ENCODE measurements around the gene PEF1. TPM values are rescaled to one million over a fixed set of nuclear protein-coding genes. Genes with fewer than 3 reads are reported as not detected.
A peak's percentile ranks its signal among the peaks of the same experiment; 100 is the strongest.

PEF1 gene
- total RNA-seq, 2 donors from 2014 or later = 42.9 to 66.8 TPM

DNA sequence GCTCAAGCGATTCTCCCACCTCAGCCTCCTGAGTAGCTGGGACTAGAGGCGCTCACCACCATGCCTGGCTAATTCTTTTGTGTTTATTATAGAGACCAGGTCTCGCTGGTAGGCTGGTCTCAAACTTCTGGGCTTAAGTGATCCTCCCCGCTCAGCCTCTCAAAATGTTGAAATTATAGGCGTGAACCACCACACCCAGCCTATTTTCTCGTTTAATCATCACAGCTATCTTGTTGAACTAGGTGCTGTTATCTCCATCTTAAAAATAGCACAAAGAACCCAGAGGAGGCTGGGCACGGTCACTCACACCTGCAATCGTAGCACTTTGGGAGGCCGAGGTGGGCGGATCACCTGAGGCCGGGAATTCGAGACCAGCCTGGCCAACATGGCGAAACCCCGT, 31.1 kb upstream of the PEF1 start:
- Histone ChIP-seq H3K27me3 (no peaks in the 10 kb centered on the region), H3K4me3 (no peak overlapping the region), H3K27ac (peak overlapping the region; percentile 62 to 66), H3K4me1 (peaks cover 0 to 52% of the 10 kb centered on the region in 2 donors), H3K36me3 (no peaks in the 10 kb centered on the region), H3K9me3 (no peaks in the 10 kb centered on the region)
- TF ChIP-seq, protein P1, sequence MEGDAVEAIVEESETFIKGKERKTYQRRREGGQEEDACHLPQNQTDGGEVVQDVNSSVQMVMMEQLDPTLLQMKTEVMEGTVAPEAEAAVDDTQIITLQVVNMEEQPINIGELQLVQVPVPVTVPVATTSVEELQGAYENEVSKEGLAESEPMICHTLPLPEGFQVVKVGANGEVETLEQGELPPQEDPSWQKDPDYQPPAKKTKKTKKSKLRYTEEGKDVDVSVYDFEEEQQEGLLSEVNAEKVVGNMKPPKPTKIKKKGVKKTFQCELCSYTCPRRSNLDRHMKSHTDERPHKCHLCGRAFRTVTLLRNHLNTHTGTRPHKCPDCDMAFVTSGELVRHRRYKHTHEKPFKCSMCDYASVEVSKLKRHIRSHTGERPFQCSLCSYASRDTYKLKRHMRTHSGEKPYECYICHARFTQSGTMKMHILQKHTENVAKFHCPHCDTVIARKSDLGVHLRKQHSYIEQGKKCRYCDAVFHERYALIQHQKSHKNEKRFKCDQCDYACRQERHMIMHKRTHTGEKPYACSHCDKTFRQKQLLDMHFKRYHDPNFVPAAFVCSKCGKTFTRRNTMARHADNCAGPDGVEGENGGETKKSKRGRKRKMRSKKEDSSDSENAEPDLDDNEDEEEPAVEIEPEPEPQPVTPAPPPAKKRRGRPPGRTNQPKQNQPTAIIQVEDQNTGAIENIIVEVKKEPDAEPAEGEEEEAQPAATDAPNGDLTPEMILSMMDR (IDR thresholded peaks at IDR 0.05) = no peak
- no peak for DNase-seq (ENCODE audit: low spot score)

GRCh38 chr1:31675161-31675560, 30.5 kb upstream of the PEF1 start:
- no peak for DNase-seq (ENCODE audit: low spot score)
- H3K27me3 ChIP-seq = no peaks in the 10 kb centered on the region

GRCh38 chr1:31674626-31675025, 29.9 kb upstream of the PEF1 start:
- TF ChIP-seq, protein P1 (IDR thresholded peaks at IDR 0.05) = no peak
- Histone ChIP-seq H3K4me1 (peaks cover 0 to 63% of the 10 kb centered on the region in 2 donors), H3K4me3 (no peak overlapping the region), H3K27me3 (no peaks in the 10 kb centered on the region), H3K27ac (peak overlapping the region; percentile 62 to 66), H3K9me3 (no peaks in the 10 kb centered on the region), H3K36me3 (no peaks in the 10 kb centered on the region)
- no peak for DNase-seq (ENCODE audit: low spot score)

More at GRCh38 chr1:31675161-31675560, 30.5 kb upstream of the PEF1 start:
- TF ChIP-seq, protein P1 (IDR thresholded peaks at IDR 0.05) = no peak
- Histone ChIP-seq H3K4me1 (peaks cover 0 to 58% of the 10 kb centered on the region in 2 donors), H3K4me3 (no peak overlapping the region), H3K9me3 (no peaks in the 10 kb centered on the region), H3K27ac (peak overlapping the region; percentile 62 to 66), H3K36me3 (no peaks in the 10 kb centered on the region)

DNA sequence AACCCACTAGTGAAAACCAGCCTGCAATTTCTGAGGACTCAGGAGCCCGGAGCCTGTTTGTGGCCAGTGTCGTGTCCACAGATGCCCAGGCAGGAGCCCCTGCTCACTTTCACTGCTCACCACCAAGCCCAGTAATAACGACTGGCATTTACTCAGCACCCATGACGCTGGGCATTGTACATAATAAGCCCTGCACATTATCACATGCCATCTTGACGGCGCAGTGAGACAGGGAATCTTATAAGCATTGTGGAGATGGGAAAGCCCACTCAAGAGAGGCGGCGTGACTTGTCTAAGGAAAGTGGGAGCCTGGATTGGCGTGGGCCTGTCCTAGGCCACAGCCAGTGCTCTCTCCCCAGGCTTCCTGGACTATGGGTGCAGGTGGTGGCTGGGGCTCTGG, 28.8 kb upstream of the PEF1 start:
- TF ChIP-seq, protein P1 (IDR thresholded peaks at IDR 0.05) = no peak
- Histone ChIP-seq H3K4me3 (no peak overlapping the region), H3K9me3 (no peaks in the 10 kb centered on the region), H3K4me1 (peaks cover 0 to 75% of the 10 kb centered on the region in 2 donors), H3K27me3 (no peaks in the 10 kb centered on the region), H3K27ac (peak overlapping the region; percentile 57 to 66), H3K36me3 (no peaks in the 10 kb centered on the region)
- no peak for DNase-seq (ENCODE audit: low spot score)

DNA sequence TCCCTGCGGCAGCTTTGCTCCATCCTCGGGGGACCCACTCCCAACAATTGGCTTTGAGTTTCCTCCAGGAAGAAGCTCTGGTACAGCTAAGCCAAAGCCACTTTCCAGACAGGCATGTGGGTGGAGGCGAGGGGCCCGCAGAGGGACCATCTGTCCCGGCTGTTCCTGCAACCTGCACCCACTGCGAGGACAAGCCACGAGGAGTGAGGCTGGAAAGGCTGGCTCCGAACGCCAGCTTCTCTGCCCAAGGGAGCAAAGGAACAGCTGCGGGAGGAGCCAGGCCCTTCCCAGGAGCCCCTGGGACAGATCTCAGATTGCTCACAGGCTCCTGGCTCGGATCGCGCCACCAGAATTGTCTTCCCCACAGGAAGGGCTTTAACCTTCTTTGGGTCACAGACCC, 28.3 kb upstream of the PEF1 start:
- Histone ChIP-seq H3K9me3 (no peaks in the 10 kb centered on the region), H3K4me1 (peaks cover 0 to 79% of the 10 kb centered on the region in 2 donors), H3K27ac (peak overlapping the region; percentile 57 to 66), H3K4me3 (no peak overlapping the region), H3K36me3 (no peaks in the 10 kb centered on the region), H3K27me3 (no peaks in the 10 kb centered on the region)
- DNase-seq (ENCODE audit: low spot score) = no peak
- TF ChIP-seq, protein P1 (IDR thresholded peaks at IDR 0.05) = no peak

- no peaks in the 10 kb centered on the region for H3K27me3 ChIP-seq
- TF ChIP-seq, protein P1 (IDR thresholded peaks at IDR 0.05) = no peak
- no peaks in the 10 kb centered on the region for H3K36me3 ChIP-seq
- no peak overlapping the region for H3K4me3 ChIP-seq
- H3K27ac ChIP-seq = peak overlapping the region; percentile 68 to 75
- no peak for DNase-seq (ENCODE audit: low spot score)
- no peaks in the 10 kb centered on the region for H3K9me3 ChIP-seq
- peaks cover 0 to 87% of the 10 kb centered on the region in 2 donors for H3K4me1 ChIP-seq
Measured at GRCh38 chr1:31671561-31672201, 27.0 kb upstream of the PEF1 start.

Measured in right atrium auricular region (tissue), 2 donors.